Vagina (tissue), 2 donors: ENCODE results near the gene ZBTB12.

Source experiments
- CTCF ChIP-seq, 3 experiments: fragments of 450-650 bp in 2 of 3; fragments of 200-600 bp in 1 of 3; sonication (generic) in 1 of 3; IDR thresholded peaks; one replicate each; pipeline ENCODE4 v1.5.1; 2017 to 2019; ENCODE audit warnings: antibody characterized with exemption in 3 of 3, mild to moderate bottlenecking in 2 of 3, moderate library complexity in 2 of 3
- POLR2A ChIP-seq, 2 donors: fragments of 450-650 bp; IDR thresholded peaks; one replicate each; pipeline ENCODE4 v1.6.1; 2017; ENCODE audit warnings: antibody characterized with exemption in 2 of 2, mild to moderate bottlenecking in 2 of 2, moderate library complexity in 2 of 2
- POLR2AphosphoS5 ChIP-seq, 2 donors: sonication (generic); formaldehyde crosslinking; IDR thresholded peaks; one replicate each; pipeline ENCODE4 v1.9.0; 2017; ENCODE audit warnings: antibody characterized with exemption in 2 of 2, mild to moderate bottlenecking in 2 of 2, low read depth in 1 of 2; ENCODE audit not compliant: insufficient read depth in 1 of 2

DNA sequence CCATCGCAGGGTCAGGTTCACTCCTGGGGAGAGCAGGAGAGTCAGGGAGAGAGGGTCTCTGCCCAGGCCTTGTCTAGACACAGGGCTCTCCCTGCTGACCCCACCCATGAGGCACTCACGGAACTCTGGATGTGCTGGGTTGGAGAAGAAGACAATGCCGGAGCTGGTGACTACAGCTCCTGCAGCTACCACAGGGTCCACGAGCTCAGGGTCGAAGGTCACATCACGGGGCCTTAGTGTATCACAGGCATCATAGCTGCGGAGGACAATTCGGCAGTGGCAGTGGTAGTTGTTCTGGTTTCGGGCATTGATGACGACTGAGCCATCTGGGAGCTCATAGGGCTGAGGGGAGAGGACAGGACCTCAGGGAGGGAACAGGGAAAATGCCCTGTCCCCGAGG lies 42.0 kb downstream of the ZBTB12 start:
- TF ChIP-seq CTCF (IDR thresholded peaks at IDR 0.05) (no peak), POLR2A (IDR thresholded peaks at IDR 0.05) (no peak), POLR2AphosphoS5 (IDR thresholded peaks at IDR 0.05; ENCODE audit: insufficient read depth in 1 of 2, low read depth in 1 of 2) (no peak)
